A549 (cell line): ENCODE measurements around the gene FGFBP2.

Source experiments
- CHD4 ChIP-seq: fragments of 200-600 bp; sonication (generic); IDR thresholded peaks from 2 replicates; pipeline ENCODE4 v1.6.1; 2016; ENCODE audit warnings: antibody characterized with exemption, mild to moderate bottlenecking, borderline replicate concordance
- HDAC2 ChIP-seq: fragments of 200-600 bp; sonication (generic); IDR thresholded peaks from 2 replicates; pipeline ENCODE4 v1.6.1; 2016
- HOXA7 ChIP-seq: fragments of 250-450 bp; sonication (Bioruptor Pico); IDR thresholded peaks from 2 replicates; pipeline ENCODE4 v1.5.0; 2020; ENCODE audit warnings: mild to moderate bottlenecking, moderate library complexity
- JUN ChIP-seq, 2 experiments: fragments of >200 bp; sonication (Bioruptor Twin); formaldehyde crosslinking; IDR thresholded peaks; 2 replicates in 1 of 2; 3 replicates in 1 of 2; pipeline ENCODE4 v1.6.1; 2016 to 2017
- KDM1A ChIP-seq: fragments of 200-600 bp; sonication (generic); IDR thresholded peaks from 2 replicates; pipeline ENCODE4 v1.6.1; 2016; ENCODE audit warnings: low read depth, mild to moderate bottlenecking
- NR3C1 ChIP-seq: fragments of >200 bp; sonication (Bioruptor Twin); formaldehyde crosslinking; IDR thresholded peaks from 3 replicates; pipeline ENCODE4 v1.6.1; 2017
- TF ChIP-seq, protein P1 (sequence below): fragments of >200 bp; sonication (Bioruptor Twin); formaldehyde crosslinking; IDR thresholded peaks from 3 replicates; pipeline ENCODE4 v1.5.1; 2016
- TF ChIP-seq, protein P2 (sequence below): fragments of 200-600 bp; sonication (generic); IDR thresholded peaks from 2 replicates; pipeline ENCODE4 v1.6.1; 2016; ENCODE audit warnings: antibody characterized with exemption, mild to moderate bottlenecking, moderate library complexity
- TF ChIP-seq, protein P3 (sequence below): fragments of 450-650 bp; IDR thresholded peaks from 2 replicates; pipeline ENCODE4 v1.6.1; 2014; ENCODE audit warnings: antibody characterized with exemption

DNA sequence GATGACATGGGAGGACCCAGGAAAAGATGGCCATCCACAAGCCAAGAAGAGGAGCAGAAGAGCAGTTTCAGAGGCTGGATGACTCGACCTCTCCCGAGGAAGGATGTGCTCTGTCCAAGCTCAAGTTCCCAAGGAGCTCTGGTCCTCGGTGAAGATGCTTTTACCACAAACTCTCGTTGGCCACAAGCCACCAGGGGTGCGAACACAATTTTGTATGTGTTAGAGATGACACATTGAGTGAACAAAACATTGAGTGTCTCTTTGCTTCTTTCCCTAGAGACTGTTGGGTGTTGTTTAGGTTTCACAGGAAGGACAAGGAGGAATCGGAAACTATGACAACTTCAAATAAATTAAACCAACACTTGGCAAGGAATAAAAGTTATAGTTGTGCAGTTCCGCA lies 50.7 kb downstream of the FGFBP2 start:
- TF ChIP-seq, protein P1, sequence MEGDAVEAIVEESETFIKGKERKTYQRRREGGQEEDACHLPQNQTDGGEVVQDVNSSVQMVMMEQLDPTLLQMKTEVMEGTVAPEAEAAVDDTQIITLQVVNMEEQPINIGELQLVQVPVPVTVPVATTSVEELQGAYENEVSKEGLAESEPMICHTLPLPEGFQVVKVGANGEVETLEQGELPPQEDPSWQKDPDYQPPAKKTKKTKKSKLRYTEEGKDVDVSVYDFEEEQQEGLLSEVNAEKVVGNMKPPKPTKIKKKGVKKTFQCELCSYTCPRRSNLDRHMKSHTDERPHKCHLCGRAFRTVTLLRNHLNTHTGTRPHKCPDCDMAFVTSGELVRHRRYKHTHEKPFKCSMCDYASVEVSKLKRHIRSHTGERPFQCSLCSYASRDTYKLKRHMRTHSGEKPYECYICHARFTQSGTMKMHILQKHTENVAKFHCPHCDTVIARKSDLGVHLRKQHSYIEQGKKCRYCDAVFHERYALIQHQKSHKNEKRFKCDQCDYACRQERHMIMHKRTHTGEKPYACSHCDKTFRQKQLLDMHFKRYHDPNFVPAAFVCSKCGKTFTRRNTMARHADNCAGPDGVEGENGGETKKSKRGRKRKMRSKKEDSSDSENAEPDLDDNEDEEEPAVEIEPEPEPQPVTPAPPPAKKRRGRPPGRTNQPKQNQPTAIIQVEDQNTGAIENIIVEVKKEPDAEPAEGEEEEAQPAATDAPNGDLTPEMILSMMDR: no peak
- TF ChIP-seq HOXA7 (CRISPR knock-in tag): no peak
- TF ChIP-seq NR3C1: no peak
- TF ChIP-seq CHD4: no peak
- TF ChIP-seq, protein P2, sequence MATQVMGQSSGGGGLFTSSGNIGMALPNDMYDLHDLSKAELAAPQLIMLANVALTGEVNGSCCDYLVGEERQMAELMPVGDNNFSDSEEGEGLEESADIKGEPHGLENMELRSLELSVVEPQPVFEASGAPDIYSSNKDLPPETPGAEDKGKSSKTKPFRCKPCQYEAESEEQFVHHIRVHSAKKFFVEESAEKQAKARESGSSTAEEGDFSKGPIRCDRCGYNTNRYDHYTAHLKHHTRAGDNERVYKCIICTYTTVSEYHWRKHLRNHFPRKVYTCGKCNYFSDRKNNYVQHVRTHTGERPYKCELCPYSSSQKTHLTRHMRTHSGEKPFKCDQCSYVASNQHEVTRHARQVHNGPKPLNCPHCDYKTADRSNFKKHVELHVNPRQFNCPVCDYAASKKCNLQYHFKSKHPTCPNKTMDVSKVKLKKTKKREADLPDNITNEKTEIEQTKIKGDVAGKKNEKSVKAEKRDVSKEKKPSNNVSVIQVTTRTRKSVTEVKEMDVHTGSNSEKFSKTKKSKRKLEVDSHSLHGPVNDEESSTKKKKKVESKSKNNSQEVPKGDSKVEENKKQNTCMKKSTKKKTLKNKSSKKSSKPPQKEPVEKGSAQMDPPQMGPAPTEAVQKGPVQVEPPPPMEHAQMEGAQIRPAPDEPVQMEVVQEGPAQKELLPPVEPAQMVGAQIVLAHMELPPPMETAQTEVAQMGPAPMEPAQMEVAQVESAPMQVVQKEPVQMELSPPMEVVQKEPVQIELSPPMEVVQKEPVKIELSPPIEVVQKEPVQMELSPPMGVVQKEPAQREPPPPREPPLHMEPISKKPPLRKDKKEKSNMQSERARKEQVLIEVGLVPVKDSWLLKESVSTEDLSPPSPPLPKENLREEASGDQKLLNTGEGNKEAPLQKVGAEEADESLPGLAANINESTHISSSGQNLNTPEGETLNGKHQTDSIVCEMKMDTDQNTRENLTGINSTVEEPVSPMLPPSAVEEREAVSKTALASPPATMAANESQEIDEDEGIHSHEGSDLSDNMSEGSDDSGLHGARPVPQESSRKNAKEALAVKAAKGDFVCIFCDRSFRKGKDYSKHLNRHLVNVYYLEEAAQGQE: no peak
- TF ChIP-seq HDAC2: no peak
- no peak for TF ChIP-seq JUN (IDR thresholded peaks at IDR 0.05)
- TF ChIP-seq KDM1A: no peak
- TF ChIP-seq, protein P3, sequence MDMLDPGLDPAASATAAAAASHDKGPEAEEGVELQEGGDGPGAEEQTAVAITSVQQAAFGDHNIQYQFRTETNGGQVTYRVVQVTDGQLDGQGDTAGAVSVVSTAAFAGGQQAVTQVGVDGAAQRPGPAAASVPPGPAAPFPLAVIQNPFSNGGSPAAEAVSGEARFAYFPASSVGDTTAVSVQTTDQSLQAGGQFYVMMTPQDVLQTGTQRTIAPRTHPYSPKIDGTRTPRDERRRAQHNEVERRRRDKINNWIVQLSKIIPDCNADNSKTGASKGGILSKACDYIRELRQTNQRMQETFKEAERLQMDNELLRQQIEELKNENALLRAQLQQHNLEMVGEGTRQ: no peak
